Dermis microvascular lymphatic vessel endothelial cell (primary cell): ENCODE data around the gene ZBTB48. TPM values are rescaled to one million over a fixed set of nuclear protein-coding genes. Genes with fewer than 3 reads are reported as not detected.
A peak's percentile ranks its signal among the peaks of the same experiment; 100 is the strongest.
"Not testable (repeated sequence)": the region's sequence is repeated elsewhere in the genome, so short reads cannot be mapped to it uniquely, and the experiment has no call there.

Experiments
- DNase-seq, 2 donors: peaks; one replicate each; pipeline versions ENCODE4 v3.0.0 to v3.0.0-alpha.2; 2010; ENCODE audit warnings: low read depth in 2 of 2
- total RNA-seq: library from RNA; depleted of rRNA; stranded (reverse); fragments of >200 nt; gene quantifications from 2 replicates; pipeline ENCODE4 v1.2.1, GENCODE V29; 2014

ZBTB48 gene
- 9.5 and 14.0 TPM in 2 replicates for total RNA-seq

- DNase-seq = peak; percentile 93 to 97
Observed at GRCh38 chr1:6579374-6580118, at the start of gene ZBTB48. ZBTB48 (plus strand) TSS chr1:6579994; CDS start chr1:6580610, 616 bp downstream.

GRCh38 chr1:6530504-6531160 is 49.2 kb upstream of the ZBTB48 start:
- no peak for DNase-seq

DNA sequence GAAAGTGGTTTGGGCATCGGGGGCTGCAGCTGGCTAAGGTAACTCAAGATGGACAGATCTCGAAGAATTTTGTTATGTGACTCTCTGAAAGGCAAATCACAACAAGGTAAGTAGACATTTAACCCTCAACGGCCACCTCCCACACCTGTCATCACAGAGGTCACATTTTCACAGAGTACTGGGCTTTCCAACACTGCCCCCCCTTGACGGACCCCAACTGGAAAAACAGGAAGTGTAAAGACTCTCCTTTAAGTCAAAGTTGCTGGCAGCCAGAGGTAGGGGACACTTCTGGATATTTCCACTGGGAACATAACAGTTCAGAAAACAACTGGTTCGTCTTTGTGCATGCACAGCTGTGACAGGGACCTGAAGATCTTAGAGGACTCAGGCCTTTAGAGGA is 47.8 kb upstream of the ZBTB48 start:
- no peak for DNase-seq

GRCh38 chr1:6534248-6534822 is 45.5 kb upstream of the ZBTB48 start:
- no peak for DNase-seq

DNA sequence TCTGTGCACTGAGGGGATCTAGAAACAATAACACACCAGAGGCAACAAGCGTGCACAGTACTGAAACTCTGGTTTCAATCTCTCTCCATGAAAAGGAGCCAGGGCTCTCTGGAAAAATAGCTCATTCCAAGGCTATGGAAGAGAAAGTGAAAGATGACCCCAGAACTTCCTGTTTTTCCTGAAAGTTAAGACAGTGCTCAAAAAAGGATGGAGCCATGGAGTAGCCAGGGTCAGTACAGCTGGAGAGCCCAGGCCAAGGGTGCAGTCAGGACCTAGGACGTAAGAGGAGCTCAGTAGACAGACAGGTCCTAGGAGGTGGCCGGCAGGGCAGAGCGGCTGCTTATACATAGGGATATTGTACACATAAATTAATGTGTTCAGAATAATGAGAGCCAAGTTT is 44.6 kb upstream of the ZBTB48 start:
- no peak for DNase-seq

GRCh38 chr1:6536291-6536690 is 43.5 kb upstream of the ZBTB48 start:
- no peak for DNase-seq

GRCh38 chr1:6538956-6539355 is 40.8 kb upstream of the ZBTB48 start:
- no peak for DNase-seq

GRCh38 chr1:6544831-6545230 is 35.0 kb upstream of the ZBTB48 start:
- DNase-seq = peak; percentile 35 to 87

DNA sequence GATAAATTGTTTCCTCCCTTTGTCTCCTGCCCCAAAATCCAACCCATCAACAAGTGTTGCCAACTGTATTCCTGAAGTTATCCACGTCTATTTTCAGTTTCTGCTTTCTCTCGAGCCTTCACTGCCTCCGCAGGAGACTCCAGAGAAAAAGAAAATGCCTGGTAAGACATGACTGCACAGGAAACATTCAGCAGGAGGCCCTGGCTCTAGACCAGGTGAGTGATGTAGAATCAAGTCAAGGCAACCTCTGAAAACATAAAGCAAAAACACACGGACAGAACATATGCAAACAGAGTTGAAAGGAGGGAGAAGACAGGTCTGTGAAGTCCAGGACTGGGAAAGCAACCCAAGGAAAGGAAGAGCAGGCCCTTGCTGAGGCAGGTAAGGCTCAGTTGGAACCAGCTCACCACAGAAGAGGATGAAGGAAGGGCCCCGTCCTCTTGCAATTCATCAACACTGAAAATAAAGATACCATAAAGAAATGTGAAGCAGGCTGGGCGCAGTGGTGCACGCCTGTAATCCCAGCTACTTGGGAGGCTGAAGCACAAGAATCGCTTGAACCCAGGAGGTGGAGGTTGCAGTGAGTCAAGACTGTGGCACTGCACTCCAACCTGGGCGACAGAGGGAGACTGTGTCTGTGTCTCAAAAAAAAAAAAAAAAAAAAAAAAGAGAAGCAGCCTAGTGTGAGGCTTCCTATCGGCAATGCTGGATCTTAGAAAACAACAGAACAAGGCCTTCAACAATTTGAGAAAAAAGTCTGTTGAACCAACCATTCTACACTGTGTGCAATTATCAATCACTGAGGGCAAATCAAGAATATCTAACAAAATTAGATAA is 34.3 kb upstream of the ZBTB48 start:
- DNase-seq = peak in 1 of 2 donors; percentile 45

- DNase-seq = peak; percentile 12 to 68
Observed at GRCh38 chr1:6546326-6546725, 33.5 kb upstream of the ZBTB48 start.

GRCh38 chr1:6547301-6547700 is 32.5 kb upstream of the ZBTB48 start:
- DNase-seq = peak in 1 of 2 donors; percentile 60

DNA sequence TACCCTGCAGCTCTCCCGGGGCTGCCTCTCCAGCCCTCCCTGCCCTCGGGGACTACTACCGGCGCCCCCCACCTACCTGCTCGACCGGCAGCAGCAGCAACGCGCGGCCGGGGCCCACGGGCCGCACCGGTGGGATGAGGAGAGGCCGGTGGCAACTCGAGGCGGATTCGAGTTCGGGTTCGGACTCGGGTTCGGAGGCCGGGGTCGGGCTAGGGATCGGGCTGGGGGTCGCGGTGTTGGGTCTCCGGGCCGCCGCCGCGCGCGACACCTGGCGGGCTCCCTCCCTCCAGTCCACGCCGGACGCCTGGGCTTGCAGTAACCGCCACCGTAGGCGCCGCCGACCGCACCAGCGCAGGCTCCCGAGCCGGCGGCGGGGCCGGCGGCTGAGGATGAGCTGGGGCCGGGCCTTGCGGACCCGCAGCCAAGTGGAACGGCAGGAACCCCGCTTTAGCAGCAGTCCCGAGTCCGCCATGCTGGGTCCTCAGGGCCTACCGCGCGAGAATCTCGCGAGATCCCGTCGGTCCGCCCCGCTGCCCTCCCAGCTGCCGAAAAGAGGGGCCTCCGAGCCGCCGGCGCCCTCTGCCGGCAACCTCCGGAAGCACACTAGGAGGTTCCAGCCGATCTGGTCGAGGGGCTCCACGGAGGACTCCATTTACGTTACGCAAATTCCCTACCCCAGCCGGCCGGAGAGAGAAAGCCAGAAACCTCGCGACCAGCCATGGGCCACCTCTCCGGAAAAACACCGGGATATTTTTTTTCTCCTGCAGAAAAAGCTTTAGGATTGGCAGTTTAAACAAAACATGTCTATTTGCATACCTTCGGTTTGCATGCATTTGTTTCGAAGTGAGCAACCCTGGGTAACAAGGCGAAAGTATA is 25.5 kb upstream of the ZBTB48 start, which contains the start of gene NOL9:
Gene NOL9 (minus strand): TSS at position 483 of the 876 bp plus-strand sequence. CDS start 11 bp downstream, at position 472.
- peak; percentile 84 to 92 for DNase-seq

DNA sequence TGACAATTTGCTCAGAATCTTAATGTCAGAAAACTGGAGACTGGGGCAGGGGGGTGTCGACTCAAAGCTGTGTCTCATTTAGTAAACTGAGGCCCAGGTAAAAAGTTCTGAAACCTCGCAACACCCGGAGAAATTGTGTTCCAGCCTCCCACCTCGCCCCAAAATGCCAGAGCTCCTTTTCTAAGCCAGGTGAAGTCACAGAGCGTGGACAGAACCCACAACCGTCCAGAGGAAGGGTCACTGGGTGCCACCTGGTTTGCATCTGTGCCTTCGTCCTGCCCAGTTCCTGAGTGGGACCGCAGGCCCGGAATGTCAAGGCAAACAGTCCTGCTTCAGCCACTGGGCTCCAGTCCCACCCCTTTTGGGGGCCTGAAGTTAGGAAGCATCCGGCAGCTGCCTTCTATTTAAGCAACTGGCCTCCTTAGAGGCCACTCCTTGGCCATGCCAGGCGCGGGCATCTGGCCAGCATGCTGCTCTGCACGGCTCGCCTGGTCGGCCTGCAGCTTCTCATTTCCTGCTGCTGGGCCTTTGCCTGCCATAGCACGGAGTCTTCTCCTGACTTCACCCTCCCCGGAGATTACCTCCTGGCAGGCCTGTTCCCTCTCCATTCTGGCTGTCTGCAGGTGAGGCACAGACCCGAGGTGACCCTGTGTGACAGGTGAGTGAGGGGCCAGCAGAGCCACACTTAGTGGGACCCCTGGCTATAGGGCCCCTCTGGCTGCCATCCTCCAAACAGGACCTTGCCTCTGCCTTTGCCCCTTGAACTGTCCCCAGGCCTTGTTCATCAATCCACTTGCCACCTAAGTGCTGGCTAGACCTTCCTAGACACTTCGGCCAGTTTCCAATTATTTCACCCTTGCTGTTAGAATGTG is 24.7 kb upstream of the ZBTB48 start, which contains the start of gene TAS1R1:
Gene TAS1R1 (plus strand): TSS at position 401 of the 872 bp plus-strand sequence. CDS start 67 bp downstream, at position 468.
- no peak for DNase-seq

- no peak for DNase-seq
Observed at GRCh38 chr1:6557597-6557996, 22.2 kb upstream of the ZBTB48 start.

DNA sequence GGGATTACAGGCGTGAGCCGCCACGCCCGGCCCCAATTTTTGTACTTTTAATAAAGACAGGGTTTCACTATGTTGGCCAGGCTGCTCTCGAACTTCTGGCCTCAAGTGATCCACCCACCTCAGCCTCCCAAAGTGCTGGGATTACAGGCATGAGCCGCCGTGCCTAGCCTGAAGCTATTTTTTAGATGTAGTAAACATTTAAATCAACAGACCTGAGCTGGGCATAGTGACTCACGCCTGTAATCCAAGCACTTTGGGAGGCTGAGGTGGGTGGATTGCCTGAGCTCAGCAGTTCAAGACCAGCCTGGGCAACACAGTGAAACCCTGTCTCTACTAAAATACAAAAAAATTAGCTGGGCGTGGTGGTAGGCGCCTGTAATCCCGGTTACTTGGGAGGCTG is 20.6 kb upstream of the ZBTB48 start:
- DNase-seq = not testable (repeated sequence)

DNA sequence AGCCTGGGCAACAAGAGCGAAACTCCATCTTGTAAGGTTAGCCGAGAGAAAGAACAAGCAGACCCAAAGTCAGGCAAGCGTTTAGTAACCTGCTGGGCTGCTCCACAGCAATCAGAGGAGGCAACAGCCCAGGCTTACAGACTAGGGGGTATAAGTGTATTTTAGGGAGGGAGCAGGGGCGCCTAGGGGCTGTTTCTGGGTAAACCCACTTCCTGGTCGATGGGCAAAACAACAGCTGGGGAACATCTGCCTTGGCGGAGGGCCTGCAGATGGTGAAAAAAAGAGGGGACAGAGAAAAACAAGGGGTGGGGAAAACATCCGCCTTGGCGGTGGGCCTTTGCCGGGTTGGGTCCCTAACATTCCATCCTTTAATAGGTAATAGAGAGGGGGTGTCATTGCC is 19.5 kb upstream of the ZBTB48 start:
- no peak for DNase-seq

DNA sequence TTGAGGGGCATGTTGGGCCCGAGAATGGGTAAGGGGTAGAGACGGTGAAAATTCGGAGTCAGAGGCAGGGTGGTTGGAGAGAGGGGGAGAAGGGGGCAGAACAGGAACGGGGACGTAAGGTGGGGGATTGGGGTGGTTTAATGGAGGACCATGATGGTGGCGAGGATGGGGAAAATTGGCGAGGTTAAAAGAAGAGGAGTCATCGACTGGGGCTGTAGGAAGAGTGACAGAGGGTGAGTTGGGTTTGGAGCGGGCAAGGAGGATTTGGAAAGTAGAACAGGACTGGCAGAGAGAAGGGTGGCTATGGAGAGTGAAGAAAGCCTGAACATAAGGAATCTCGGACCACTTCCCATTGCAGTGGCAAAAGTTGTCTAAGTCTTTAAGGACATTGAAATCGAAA is 10.8 kb upstream of the ZBTB48 start:
- DNase-seq = no peak

- no peak for DNase-seq
Observed at GRCh38 chr1:6570100-6570499, 9.7 kb upstream of the ZBTB48 start.

GRCh38 chr1:6570987-6571386 is 8.8 kb upstream of the ZBTB48 start:
- DNase-seq = no peak
